AG04450 (cell line): ENCODE measurements around the gene C11orf24. TPM values are rescaled to one million over a fixed set of nuclear protein-coding genes. Genes with fewer than 3 reads are reported as not detected.

ENCODE experiments used
- CTCF ChIA-PET: fragments of 300-600, 350-600 bp; formaldehyde crosslinking; extraction: SDS; loops from one replicate; lab custom pipeline; 2022; ENCODE audit warnings: antibody characterized with exemption, inconsistent platforms; lab: Charles Lee
- POLR2A ChIA-PET: fragments of 350-600 bp; formaldehyde crosslinking; extraction: SDS; loops from one replicate; lab custom pipeline; 2021; ENCODE audit warnings: antibody characterized with exemption, inconsistent platforms; lab: Yijun Ruan, JAX
- DNase-seq: peaks from one replicate; pipeline ENCODE4 v3.0.0-alpha.2; 2011; ENCODE audit warnings: low read depth, low spot score
- H3K27ac ChIP-seq: one replicate; pipeline ENCODE4 v1.5.1; 2012; ENCODE audit warnings: low read depth, low read length, control low read depth
- H3K27me3 ChIP-seq: one replicate; pipeline ENCODE4 v1.6.0; 2012; ENCODE audit warnings: low read length; ENCODE audit not compliant: control insufficient read depth, insufficient read depth
- H3K4me3 ChIP-seq: 2 replicates; pipeline ENCODE4 v1.5.1; 2011; ENCODE audit warnings: mild to moderate bottlenecking, low read depth, low read length, control low read depth
- H3K9me3 ChIP-seq: 2 replicates; pipeline ENCODE4 v1.5.1; 2012; ENCODE audit warnings: low read length; ENCODE audit not compliant: control insufficient read depth, insufficient read depth
- CTCF ChIP-seq: IDR thresholded peaks from 2 replicates; pipeline ENCODE4 v1.5.1; 2011; ENCODE audit warnings: low read depth, low read length, control low read depth, inconsistent platforms
- polyA plus RNA-seq: library from polyadenylated mRNA; depleted of rRNA; stranded (reverse); fragments of >200 nt; gene quantifications from 2 replicates; pipeline ENCODE4 v1.2.3, GENCODE V29; 2011

C11orf24 gene
- polyA plus RNA-seq, 1 experiment, result 39.1 TPM

GRCh38 chr11:68226421-68226820, 45.4 kb downstream of the C11orf24 start:
- H3K4me3 ChIP-seq, result no peak overlapping the region
- no peak for TF ChIP-seq CTCF
- DNase-seq, result no peak
- peaks cover 15% of the 10 kb centered on the region for H3K27me3 ChIP-seq
- ChIA-PET POLR2A (no interaction called here), CTCF (interaction anchor here (1.6 kb wide), 1 partner anchor 31 kb away, joined by 3 read pairs; no protein-coding TSS in a partner anchor)
- no peak overlapping the region for H3K27ac ChIP-seq
- H3K9me3 ChIP-seq, result peaks cover 5% of the 10 kb centered on the region; the same call in 1 of the 2 replicates

GRCh38 chr11:68224606-68225005, 47.2 kb downstream of the C11orf24 start:
- no peak overlapping the region for H3K4me3 ChIP-seq

GRCh38 chr11:68223275-68223674, 48.5 kb downstream of the C11orf24 start:
- Histone ChIP-seq H3K4me3 (no peak overlapping the region), H3K27ac (no peak overlapping the region), H3K9me3 (peaks cover 5% of the 10 kb centered on the region; the same call in 1 of the 2 replicates), H3K27me3 (peaks cover 23% of the 10 kb centered on the region)
- no peak for DNase-seq
- CTCF ChIA-PET, result no interaction called here
- TF ChIP-seq CTCF, result no peak
- POLR2A ChIA-PET, result interaction anchor here (0.7 kb wide), 1 partner anchor 9 kb away, joined by 4 read pairs; no protein-coding TSS in a partner anchor

More at GRCh38 chr11:68224606-68225005, 47.2 kb downstream of the C11orf24 start:
- Histone ChIP-seq H3K9me3 (peaks cover 5% of the 10 kb centered on the region; the same call in 1 of the 2 replicates), H3K27me3 (peaks cover 21% of the 10 kb centered on the region), H3K27ac (no peak overlapping the region)
- no peak for DNase-seq
- no peak for TF ChIP-seq CTCF
- CTCF ChIA-PET, result no interaction called here
- POLR2A ChIA-PET, result no interaction called here

- Histone ChIP-seq H3K27ac (no peak overlapping the region), H3K4me3 (no peak overlapping the region), H3K9me3 (peaks cover 5% of the 10 kb centered on the region; the same call in 1 of the 2 replicates), H3K27me3 (peaks cover 30% of the 10 kb centered on the region)
- CTCF ChIA-PET, result no interaction called here
- TF ChIP-seq CTCF, result no peak
- POLR2A ChIA-PET, result no interaction called here
- DNase-seq, result no peak
These were observed 50.4 kb downstream of the C11orf24 start for GRCh38 chr11:68221406-68221805.

GRCh38 chr11:68216171-68216938, 55.4 kb downstream of the C11orf24 start:
- no peak for DNase-seq
- ChIA-PET CTCF (no interaction called here), POLR2A (interaction anchor here (0.5 kb wide), 1 partner anchor 631 kb away, joined by 3 read pairs; no protein-coding TSS in a partner anchor)
- Histone ChIP-seq H3K9me3 (no peaks in the 10 kb centered on the region), H3K4me3 (no peak overlapping the region), H3K27me3 (peaks cover 22% of the 10 kb centered on the region), H3K27ac (no peak overlapping the region)
- TF ChIP-seq CTCF, result no peak
